Stimulated activated CD4-positive, alpha-beta T cell treated with anti-CD3 and anti-CD28 coated beads, Interleukin-15, amount 100 ng/mL, for 24 hours (primary cell): ENCODE results near the gene RASGEF1C.

Experiments used
- DNase-seq: peaks from one replicate; pipeline ENCODE4 v3.0.0-alpha.2; 2020

The RASGEF1C gene

DNA sequence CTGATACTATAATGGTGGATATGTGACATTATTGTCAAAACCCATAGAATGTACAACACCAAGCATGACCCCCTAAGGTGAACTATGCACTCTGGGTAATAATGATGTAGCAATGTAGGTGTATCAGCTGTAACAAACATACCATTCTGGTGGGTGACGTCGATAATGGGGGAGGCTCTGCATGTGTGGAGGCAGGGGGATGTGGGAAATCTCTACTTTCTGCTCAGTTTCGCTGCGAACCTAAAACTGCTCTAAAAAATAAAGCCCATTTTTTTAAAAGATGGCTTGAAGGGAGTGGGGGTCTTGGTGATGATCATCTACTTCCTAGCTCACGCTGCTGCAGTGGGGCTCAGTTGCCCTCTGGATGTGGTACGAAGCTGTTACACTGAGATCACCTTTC, 51.1 kb downstream of the RASGEF1C start:
- DNase-seq, result no peak

DNA sequence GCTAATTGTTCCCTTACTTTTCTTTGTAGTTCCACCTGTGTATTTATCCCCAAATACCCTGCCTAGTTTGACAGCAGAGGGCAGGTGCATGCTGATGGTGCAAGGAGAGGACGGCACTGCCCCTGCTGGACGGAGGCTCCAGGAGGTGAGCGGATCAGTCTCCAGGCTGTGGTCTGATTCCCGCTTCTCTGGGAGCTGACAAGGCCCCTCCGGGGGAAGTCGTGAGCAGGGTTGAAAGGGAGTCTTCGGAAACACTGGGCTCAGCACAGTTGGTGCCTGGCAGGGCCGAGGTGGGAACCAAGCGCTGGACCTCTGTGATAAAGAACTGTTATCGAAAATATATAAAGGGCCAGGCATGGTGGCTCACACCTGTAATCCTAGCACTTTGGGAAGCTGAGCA, 52.9 kb downstream of the RASGEF1C start:
- DNase-seq, result no peak

DNA sequence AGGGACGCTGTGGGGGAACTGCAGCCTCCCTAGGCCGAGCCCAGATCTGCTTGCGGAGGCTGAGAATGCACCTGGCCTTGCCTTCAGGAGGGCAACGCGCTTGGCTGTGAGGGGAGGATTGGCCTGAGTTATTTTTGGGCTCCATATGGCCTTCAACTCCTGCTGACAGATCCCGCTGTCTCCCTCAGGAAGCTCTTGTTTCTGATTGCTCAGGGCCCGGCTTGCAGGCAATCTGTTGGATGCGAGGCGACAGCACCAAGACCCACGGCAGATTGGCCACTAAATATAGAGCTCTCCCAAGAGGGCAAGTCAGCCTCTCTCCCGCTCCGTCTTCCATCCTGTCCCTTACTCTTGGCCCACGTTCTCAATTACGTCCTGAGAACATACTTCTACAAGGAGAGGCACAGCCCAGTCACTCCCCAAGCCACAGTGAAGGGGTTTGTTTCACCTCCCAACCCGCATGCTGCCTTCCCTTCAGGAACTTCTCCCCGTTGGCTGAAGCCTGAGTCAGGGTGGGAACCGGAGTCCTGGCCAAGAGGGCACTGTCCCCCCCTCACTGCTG, 53.6 kb downstream of the RASGEF1C start:
- no peak for DNase-seq

- no peak for DNase-seq
Observed at GRCh38 chr5:180154821-180155364, 54.1 kb downstream of the RASGEF1C start.

DNA sequence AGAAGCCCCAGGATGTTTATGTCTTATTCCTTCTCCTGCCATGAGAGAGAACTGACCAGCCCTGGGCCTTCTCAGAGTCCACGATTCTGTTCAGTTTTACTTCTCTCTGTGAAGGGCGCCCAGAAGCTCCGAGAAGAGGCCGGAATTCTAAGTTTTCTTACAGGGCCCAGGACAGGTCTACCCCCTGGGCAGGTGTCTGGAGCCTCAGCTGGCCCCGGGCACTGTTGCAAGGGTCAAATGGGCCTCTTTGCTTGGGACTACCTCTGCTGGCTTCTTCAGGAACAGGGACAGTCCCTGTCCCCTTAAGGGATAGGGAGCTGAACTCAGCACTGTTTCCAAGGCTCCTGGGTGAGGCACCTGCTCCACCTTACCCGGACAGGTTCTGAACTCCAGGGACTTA, 55.0 kb downstream of the RASGEF1C start:
- no peak for DNase-seq

GRCh38 chr5:180153099-180153498, 55.9 kb downstream of the RASGEF1C start:
- DNase-seq, result no peak

DNA sequence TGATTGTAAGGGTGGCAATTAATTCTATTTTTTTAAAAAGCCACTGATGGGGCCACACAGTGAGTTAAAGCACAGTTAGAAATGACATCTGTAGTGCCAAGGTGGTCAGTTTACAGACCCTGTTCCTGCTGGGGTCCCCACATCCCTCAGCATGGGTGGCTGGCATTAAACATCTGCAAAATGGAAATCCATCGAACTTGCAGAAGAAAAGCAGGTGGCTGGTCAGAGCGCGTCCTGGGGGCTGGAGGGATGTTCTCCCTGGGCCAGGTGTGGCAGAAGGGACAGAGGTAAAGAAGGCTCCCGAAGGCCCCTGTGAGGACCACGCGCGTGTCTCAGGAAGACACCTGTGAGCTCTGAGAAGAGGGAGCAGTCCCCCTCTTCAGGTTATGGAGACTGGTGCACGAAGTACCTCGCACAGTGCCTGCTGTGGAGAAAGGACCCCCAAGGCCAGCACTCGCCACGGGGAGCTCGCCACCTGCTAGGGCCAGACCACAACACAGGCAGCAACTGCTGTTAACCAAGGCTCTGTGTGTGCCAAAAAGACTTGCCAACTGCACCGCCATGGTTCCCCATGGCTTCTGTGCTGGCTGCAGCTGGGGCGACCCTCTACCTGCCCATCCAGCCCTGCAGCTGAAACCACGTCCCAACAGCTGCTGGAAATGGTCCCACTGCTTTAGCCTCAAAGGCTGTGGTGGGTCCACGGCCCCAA, 65.2 kb downstream of the RASGEF1C start:
- no peak for DNase-seq

DNA sequence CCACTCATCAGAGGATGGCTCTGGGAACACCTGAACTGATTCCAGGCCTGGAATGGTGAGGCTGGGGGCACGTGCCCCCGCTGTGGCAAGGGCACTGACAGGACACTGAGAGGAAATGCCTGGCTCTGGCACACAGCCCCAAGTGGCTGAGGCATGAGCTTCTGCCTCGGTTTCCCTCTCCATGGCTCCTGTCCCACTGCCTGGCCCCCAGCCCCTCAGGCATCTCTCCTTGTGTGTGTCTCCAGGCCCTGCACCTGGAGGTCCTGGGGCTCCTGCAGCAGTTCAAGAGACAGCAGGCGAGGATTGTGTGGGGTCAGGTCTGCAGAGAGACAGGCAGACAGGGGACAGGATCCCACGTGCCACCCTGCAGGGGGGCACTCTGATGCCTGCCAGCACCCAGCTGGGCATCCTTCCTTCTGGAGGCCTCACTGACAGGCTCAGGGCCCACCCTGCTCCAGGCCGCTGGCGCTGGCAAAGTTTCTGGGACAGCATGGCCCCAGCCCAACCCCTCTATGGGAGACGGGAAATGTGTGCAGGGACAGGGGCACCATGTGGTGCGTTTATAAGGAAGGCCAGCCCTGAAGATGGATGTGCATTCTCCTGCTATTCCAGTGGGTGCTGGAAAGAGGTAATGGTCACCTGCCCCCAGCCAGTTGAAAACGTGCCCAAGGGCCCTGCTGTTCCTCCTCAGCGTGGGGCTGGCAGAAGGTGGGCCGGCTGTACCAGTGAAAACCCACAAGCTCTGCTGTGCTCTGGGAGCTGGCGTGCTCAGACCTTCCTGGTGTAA, 66.0 kb downstream of the RASGEF1C start:
- no peak for DNase-seq

GRCh38 chr5:180142021-180142765, 66.8 kb downstream of the RASGEF1C start:
- DNase-seq, result no peak

DNA sequence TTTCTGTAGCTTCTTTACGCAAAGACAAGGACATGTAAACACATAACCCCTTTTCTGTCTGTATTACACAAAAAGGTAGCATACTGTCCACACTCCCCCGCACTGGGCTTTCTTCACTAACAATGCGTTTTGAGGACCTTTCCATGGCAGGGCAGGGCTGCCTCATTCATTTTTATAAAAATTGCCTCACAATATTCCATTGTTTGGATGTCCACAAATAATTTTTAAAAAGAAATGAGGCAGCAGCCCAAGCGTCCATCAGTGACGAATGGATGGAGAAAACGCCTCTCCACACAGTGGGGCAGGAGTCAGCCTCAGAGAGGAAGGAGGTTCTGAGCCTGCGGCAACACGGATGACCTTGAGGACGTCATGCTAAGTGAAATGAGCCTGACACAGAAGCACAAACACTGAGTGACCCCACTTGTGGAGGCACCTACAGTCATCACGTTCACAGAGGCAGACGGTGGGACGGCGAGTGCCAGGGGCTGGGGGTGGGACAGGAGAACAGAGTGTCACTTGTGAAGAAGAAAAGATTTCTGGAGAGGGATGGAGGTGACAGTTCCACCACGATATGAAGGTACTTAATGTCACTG, 67.8 kb downstream of the RASGEF1C start:
- no peak for DNase-seq

DNA sequence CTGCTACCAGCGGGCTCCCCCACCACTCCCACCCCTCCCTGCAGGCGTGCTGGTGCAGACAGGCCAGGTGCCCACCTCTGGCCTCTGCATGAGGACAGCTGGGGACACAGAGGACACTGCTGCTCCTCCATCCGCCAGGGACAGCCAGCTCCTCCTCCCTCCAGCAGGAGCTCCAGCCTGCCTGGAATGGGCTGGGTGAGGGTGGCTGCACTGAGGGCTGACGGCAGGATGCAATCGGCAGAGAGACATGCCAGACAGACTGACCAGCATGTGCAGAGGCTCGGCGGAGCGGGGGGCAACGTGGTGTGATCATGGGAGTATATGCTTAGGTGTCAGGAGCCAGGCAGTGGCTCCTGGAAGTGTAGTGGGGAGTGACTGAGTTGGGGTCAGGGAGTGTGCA, 68.4 kb downstream of the RASGEF1C start:
- no peak for DNase-seq

DNA sequence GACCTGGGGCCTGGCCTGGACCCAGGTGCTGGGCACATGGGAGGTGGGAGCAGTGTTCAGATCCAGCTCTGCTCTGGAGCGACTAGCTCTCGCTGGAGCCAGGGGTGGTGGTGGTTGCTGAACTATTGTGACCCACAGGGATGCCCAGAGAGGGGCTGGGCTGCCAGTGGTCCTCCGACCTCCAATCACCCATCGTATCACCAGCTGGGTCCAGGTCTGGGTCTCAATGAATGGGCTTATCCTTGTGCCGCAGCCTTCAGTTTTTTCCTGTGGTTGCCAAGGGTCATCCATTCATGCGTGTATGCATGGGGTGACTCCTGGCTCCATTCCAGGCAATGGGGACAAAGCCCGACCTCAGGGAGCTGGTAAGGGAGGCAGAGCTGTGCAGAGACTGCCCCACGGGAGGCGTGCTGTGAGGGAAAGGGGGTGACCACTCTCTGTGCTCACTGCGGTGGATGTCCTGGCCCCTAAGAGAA, 68.9 kb downstream of the RASGEF1C start:
- DNase-seq, result no peak

GRCh38 chr5:180139731-180140055, 69.3 kb downstream of the RASGEF1C start:
- no peak for DNase-seq

DNA sequence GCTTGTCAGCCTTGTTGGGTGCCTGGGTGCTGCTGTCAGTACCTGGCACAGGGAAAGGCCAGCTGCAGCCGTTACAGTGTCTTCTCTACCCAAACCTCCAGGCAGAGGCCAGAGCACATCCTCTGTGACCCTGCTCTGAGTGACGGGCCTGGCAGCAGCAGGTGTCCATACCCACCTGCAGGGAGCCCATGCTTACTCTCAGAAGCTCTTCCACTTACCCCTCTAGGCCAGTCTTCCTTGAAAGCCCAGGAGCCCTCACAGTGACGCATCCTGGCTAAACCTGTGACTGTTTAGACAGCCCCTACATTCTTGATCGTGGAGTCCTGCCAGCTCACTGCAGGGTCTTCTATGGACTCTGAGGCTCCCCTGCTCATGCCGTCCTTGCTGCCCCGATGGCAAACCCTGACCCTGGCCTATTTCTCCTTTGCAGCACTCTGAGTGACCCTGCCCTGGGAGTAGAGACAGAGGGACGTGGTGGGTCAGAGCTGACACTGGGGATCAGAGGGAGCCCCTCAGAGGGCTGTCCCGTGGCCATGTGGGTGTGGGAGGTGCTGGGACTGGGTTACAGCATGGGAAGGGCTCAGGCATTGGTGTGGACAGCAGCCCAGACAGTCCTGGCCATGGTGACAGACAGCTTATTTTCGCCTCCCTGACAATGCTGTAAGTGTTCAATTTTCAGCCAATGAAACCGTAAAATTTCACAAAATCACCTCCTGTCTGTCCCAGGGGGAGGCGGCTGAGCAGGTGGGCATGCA, 69.9 kb downstream of the RASGEF1C start:
- DNase-seq, result no peak

DNA sequence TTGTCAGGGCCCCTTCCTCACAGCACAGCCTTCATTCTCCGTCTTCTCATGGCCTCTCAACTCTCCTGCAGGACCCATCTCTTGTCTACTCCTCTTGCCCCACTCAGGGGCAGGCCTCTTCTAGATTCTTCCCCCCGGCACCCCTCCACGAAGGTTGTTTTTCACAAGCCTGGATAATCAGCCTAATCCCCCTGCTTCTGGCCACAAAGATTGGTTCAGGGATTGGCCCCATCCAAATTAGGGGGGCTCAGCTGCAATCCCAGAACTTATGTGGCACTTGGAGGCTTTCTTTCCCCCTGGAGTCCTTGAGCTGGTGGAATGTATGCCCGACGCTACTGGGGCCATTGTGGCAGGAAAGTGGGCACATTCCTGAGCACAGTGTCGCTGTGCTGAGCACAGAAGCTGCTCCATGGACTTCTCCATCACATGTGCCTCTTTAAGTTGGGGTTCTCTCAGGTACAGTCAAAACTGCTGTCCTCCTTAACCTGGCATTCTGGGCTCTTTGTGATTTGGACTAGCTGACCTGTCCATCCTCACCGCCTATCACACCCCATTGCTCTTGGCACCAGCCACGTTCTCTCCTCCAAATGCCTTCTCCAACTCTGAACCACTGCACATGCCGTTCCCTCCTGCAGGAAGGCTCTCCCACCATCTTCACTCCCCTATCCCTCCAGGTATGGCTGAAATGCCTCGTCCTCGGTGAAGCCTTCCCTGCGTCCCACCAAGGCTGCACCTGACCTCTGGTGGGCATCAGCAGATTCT, 70.6 kb downstream of the RASGEF1C start:
- DNase-seq, result no peak

DNA sequence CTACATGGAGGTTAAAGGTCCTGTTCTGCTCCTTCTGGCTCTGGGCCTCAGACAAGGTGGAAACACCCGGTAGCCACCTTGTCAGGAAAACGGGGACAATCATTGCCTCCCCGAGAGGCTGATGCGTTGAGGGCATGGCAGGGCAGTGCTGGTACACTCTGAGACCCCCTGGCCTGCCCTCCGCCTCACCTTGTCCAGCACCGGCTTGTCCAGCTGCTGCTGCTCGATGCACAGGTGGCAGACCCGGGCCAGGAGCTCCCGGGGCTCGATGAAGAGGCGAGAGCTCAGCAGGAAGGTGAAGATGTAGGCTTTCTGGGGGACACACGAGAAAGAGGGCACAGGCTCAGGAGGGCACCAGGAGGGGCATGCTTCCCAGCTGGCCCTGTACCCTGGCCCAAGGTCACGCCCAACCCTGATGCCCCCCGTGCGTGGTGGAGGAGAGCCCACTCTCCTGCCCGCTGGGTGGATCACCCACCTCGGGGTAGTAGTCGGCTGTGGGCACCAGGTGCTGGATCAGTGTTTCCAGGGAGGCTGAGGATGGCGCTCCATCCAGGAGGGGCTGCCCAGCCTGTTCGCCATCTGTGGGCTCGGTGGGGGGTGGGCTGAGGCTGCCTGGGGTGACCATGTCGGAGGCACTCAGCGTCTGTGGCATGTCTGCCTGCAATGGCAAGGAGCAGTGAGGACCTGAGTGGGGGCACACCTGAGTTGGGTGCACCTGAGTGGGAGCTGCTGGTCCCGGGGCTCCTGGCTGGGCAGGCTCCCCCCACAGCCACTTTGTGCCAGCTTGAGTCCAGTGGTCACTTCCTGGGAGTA, 71.4 kb downstream of the RASGEF1C start:
- no peak for DNase-seq

DNA sequence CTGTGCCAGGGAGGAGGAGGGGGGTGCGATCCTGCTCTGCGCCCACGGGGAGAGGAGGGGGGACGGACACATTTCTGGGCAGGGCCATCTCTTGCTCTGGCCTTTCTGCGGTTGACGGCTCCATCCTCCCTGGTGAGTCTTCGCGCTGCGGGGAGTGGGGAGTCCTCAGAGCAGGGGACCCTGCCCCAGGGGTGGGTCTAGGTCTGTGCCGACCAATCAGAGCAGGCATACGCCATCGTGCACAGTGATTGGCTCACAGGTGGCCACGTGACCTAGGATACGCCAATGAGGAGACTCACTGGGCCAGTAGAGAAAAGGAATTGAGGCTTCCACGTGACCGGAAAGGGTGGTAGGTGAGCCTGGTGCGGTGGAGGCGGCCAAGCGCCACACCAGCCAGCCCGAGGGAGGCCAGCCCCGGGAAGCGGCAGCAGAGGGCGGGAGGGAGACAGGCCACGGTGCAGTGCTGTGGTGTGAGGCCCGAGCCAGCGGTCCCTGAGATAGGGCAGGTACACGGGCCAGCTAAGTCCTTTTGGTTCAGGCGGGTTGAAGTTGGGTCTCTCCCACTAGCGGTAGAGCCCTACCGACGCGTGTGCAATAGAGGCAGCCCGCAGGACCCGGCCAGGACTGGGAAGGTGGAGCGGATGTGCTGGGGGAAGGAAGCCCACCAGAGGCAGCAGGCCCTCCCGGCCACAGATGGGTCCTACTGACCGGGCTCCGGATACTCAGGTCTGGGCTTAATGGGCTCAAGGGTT, 72.2 kb downstream of the RASGEF1C start:
- DNase-seq, result no peak

- no peak for DNase-seq
Observed at GRCh38 chr5:180135967-180136629, 72.9 kb downstream of the RASGEF1C start.
